ENCODE results near the gene PDGFRB. TPM values are rescaled to one million over a fixed set of nuclear protein-coding genes. Genes with fewer than 3 reads are reported as not detected.

Gene PDGFRB
- polyA plus RNA-seq, 3 donors = 0.04 to 0.99 (median 0.20) TPM

DNA sequence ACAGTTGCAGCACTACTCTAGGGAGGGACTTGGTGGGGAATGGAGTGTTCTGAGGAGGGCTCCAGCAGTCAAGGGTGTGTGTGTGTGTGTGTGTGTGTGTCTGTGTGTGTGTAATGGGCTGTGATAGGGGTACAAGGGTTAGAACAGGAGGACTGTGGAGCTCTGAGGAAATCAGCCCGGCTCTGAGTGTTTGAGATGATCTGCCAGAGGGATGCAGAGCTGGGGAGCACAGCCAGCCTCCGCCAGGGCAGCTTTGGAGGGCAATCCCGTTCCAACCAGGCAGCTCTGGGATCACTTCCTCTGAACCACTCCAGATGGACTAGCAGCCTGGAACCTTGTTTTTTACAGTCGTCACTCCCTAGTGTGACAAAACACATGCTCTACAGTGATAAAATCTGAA lies 31.3 kb upstream of the PDGFRB start:
- Histone ChIP-seq H3K4me2 (replicated peaks; ENCODE audit: extremely low read depth, low read length, poor library complexity, severe bottlenecking) (no peak overlapping the region), H3K27ac (ENCODE audit: low read depth in 1 of 2, low read length in 2 of 2) (no peak overlapping the region), H3K4me1 (ENCODE audit: control insufficient read depth in 1 of 2, insufficient read depth in 2 of 2, low read length in 2 of 2) (peaks cover 25% of the 10 kb centered on the region in 2 donors), H3K79me2 (ENCODE audit: insufficient read depth, low read length) (no peaks in the 10 kb centered on the region), H4K20me1 (ENCODE audit: insufficient read depth, low read length) (no peaks in the 10 kb centered on the region), H3K9me3 (replicated peaks in 1 of 2; ENCODE audit: control insufficient read depth in 1 of 2, insufficient read depth in 1 of 2, low read length in 2 of 2) (no peaks in the 10 kb centered on the region), H3K36me3 (replicated peaks in 1 of 2; ENCODE audit: control insufficient read depth in 1 of 2, insufficient read depth in 2 of 2, low read length in 2 of 2) (no peaks in the 10 kb centered on the region), H3K4me3 (replicated peaks in 1 of 3; ENCODE audit: low read depth in 2 of 3, low read length in 3 of 3) (no peak overlapping the region), H2AFZ (ENCODE audit: insufficient read depth, low read depth, low read length, poor library complexity, severe bottlenecking) (no peak overlapping the region), H3K27me3 (ENCODE audit: control insufficient read depth in 2 of 2, insufficient read depth in 2 of 2, low read length in 2 of 2) (peaks cover 24 to 35% of the 10 kb centered on the region in 2 donors), H3K9ac (ENCODE audit: insufficient read depth, low read length, poor library complexity, severe bottlenecking) (no peak overlapping the region)
- H3K4me3 Mint-ChIP-seq = no peak overlapping the region
- 92% methylated on average over 2 of the region's 4 CpGs for WGBS (ENCODE audit: insufficient coverage)
- peak overlapping the region in 1 of 7 donors; percentile 10 for H3K27ac Mint-ChIP-seq
- intact Hi-C loops (cut with micrococcal nuclease) = no loop called here
- peaks cover 34% of the 10 kb centered on the region for H3K4me1 Mint-ChIP-seq
- H3K27me3 Mint-ChIP-seq (ENCODE audit: low read depth in 3 of 3) = peaks cover 31 to 46% (median 46%) of the 10 kb centered on the region in 3 donors
- H3K36me3 Mint-ChIP-seq = no peaks in the 10 kb centered on the region
- no peak for TF ChIP-seq CTCF (IDR thresholded peaks at IDR 0.05)
- H3K9me3 Mint-ChIP-seq = peaks cover 0 to 3% (median 0%) of the 10 kb centered on the region in 7 donors
- no peak for DNase-seq

DNA sequence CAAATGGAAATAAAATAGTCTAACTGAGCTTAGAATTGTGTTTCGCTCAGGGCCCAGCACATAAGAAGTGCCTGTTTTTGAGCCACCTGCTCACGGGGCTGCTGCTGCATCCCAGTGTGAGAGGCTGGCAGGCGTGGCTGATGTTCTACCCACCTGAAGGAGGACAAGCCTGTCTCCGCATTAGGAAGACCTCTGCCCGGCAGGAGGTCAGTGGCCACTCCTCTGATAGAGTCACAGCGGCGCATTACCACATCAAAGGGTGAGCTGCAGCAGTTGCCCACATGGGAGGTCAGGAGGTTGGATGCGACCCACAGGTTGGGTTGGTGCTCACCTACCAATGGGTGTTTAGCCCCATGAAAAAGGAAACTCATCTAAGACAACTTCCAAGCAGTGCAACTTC lies 30.5 kb upstream of the PDGFRB start:
- no peak overlapping the region for H3K4me3 Mint-ChIP-seq
- Histone ChIP-seq H3K9ac (ENCODE audit: insufficient read depth, low read length, poor library complexity, severe bottlenecking) (no peak overlapping the region), H3K4me3 (replicated peaks in 1 of 3; ENCODE audit: low read depth in 2 of 3, low read length in 3 of 3) (no peak overlapping the region), H4K20me1 (ENCODE audit: insufficient read depth, low read length) (no peaks in the 10 kb centered on the region), H3K27me3 (ENCODE audit: control insufficient read depth in 2 of 2, insufficient read depth in 2 of 2, low read length in 2 of 2) (peaks cover 24 to 29% of the 10 kb centered on the region in 2 donors), H2AFZ (ENCODE audit: insufficient read depth, low read depth, low read length, poor library complexity, severe bottlenecking) (no peak overlapping the region), H3K27ac (ENCODE audit: low read depth in 1 of 2, low read length in 2 of 2) (peak overlapping the region; percentile 57 to 65), H3K36me3 (replicated peaks in 1 of 2; ENCODE audit: control insufficient read depth in 1 of 2, insufficient read depth in 2 of 2, low read length in 2 of 2) (no peaks in the 10 kb centered on the region), H3K9me3 (replicated peaks in 1 of 2; ENCODE audit: control insufficient read depth in 1 of 2, insufficient read depth in 1 of 2, low read length in 2 of 2) (no peaks in the 10 kb centered on the region), H3K4me1 (ENCODE audit: control insufficient read depth in 1 of 2, insufficient read depth in 2 of 2, low read length in 2 of 2) (peaks cover 28 to 29% of the 10 kb centered on the region in 2 donors), H3K79me2 (ENCODE audit: insufficient read depth, low read length) (no peaks in the 10 kb centered on the region), H3K4me2 (replicated peaks; ENCODE audit: extremely low read depth, low read length, poor library complexity, severe bottlenecking) (no peak overlapping the region)
- peaks cover 25 to 41% (median 40%) of the 10 kb centered on the region in 3 donors for H3K27me3 Mint-ChIP-seq (ENCODE audit: low read depth in 3 of 3)
- H3K4me1 Mint-ChIP-seq = peaks cover 38% of the 10 kb centered on the region
- H3K9me3 Mint-ChIP-seq = peaks cover 0 to under 1% (median 0%) of the 10 kb centered on the region in 7 donors
- DNase-seq = no peak
- no peaks in the 10 kb centered on the region for H3K36me3 Mint-ChIP-seq
- intact Hi-C loops (cut with micrococcal nuclease) = no loop called here
- H3K27ac Mint-ChIP-seq = peak overlapping the region in 4 of 7 donors; percentile 7 to 84 (median 83)
- no peak for TF ChIP-seq CTCF (IDR thresholded peaks at IDR 0.05)
- WGBS (ENCODE audit: insufficient coverage) = 93% methylated on average over 3 of the region's 8 CpGs
